H54 (cell line): ENCODE data around the gene PTPRG.
A peak's percentile ranks its signal among the peaks of the same experiment; 100 is the strongest.

ENCODE experiments used
- DNase-seq: peaks from one replicate; pipeline ENCODE4 v3.0.0; 2011; ENCODE audit warnings: low spot score, mixed read lengths; ENCODE audit not compliant: insufficient read length
- FAIRE-seq: peaks from 3 replicates; lab custom pipeline; 2011; peaks lifted over from hg19 to GRCh38; lab: Jason Lieb, UNC
- POLR2A ChIP-seq: IDR thresholded peaks from 2 replicates; pipeline ENCODE4 v1.6.1; 2011; ENCODE audit warnings: low read depth, mild to moderate bottlenecking, low read length

The PTPRG gene

DNA sequence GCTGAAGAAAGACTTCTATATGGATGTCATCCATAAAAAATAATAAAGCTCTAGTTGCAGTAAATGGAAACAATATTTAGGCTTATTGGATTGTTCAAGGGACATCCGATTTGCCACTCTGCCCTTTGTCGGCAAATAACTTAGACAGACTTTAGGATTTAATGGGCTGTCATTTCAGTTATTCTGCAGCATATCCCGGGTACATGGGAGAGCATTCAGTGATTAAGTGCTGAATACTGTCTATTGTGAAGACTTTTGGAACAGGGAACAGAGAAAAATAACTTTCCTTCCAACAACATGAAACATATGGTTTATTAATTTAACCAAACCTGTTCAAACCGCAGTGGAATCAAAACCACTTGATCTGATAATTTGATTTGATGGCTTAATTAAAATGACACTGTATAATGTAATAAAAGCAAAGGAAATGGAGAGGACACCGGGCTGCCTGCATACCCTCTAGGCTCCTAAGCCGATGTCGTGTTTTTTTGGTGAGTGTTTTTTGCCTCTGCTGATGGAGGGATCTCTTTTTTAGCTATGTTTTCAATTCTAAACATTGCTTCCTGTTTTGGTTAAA lies 612.7 kb downstream of the PTPRG start:
- no peak for DNase-seq
- no peak for FAIRE-seq
- TF ChIP-seq POLR2A = no peak

DNA sequence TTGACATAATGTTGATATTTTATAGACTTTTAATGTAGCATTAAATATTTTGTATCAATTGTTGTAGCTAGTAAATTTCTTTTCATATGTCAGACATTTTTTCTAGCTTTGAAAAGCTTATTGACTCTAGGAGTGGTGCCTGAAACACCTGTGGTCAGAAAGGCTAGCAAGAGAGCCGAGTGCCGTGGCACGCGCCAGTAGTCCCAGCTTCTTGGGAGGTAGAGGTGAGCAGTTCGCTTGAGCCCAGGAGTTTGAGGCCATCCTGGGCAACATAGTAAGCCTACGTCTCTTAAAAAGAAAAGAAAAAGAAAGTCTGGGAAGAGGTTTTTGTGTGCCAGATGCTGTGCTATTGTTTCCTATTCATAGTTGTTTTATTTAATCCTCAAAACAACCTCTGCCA lies 613.8 kb downstream of the PTPRG start:
- DNase-seq (no peak), FAIRE-seq (no peak)
- TF ChIP-seq POLR2A = no peak

DNA sequence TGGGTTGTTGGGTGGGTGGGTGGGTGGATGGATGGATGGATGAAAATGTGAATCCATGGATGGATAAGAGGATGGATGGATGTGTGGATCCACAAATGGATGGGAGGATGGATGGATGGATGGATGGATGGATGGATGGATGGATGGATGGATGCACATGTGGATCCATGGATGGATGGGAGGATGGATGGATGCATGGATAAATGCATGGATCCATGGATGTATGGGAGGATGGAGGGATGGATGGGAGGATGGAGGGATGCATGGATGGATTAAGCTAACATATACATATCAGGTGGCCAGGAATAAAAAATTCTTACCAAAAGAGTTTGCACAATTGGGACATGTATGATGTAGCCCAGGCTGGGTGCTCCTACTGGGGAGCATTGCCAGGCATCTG lies 616.7 kb downstream of the PTPRG start:
- FAIRE-seq (no peak), DNase-seq (no peak)
- no peak for TF ChIP-seq POLR2A

DNA sequence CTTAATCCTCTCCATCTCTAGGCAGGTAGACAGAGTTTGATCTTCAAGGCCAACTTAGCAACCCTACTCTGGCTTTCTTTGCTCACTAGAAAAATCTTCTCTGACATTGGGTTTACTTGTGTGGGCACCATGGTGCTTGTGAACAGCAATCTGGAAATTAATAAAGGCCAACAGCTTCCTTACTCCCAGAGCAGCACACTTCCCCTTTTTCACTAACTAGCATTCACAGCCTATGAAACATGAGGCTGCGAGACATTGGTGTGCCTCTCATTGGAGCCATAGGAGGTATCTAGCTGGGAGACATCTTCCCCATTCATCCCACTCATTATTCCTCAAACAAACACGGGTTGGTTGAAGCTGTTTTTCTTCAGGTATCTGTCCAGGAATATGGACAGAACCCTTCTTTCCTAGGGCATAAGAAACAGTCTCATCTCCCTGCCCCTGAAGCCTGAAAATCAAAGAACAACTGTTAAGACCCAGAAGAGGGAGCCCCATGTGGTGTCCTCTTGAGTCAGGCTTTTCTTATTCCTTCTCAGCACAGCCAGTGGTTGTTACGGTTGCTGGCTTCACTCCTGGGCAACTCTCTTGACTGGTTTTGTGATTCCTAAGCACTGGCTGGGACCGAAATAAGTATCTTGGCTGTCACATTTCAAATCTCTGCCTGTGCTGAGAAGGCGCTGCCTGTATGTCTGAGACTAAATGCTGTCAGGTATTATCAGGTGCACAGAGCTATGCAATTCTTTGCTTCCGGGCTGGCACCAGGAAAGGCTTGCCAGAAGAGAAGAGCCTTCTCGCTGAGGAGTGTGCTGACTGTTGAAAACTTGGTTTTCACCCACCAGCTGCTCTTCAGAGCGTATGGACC lies 617.6 kb downstream of the PTPRG start:
- FAIRE-seq = no peak
- DNase-seq = no peak
- no peak for TF ChIP-seq POLR2A

DNA sequence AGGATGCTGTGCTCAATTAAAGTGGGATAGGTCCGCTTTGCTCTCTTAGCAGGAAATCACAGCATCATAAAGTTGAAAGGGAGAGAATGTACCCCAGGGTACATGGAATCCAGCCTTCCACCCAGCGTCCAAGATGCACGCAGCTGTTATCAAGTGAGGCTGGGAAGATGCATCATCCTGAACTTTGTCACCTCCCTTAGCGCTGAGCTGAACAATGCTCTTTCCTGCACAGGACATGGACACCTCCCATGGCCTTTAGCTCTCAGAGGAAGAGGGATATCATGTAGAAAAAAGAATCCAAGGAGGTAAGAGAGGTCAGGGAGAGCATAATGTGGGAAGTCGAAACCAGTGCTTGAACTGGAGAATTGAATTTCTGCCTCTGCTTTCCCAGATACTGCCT lies 619.1 kb downstream of the PTPRG start:
- no peak for TF ChIP-seq POLR2A
- FAIRE-seq = no peak
- DNase-seq = no peak

DNA sequence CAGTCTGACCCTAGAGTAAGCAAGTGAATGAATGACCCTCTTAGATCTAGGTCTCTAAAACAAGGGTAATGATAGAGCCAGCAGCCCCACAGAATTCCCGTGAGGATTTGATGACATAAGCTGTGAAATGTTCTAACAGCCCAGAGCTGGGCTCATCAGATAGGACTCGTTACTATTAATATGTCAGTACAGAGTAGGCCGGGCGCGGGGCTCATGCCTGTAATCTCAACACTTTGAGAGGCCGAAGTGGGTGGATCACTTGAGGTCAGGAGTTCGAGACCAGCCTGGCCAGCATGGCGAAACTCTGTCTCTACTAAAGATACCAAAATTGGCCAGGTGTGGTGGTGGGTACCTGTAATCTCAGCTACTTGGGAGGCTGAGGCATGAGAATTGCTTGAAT lies 621.7 kb downstream of the PTPRG start:
- DNase-seq (no peak), FAIRE-seq (no peak)

DNA sequence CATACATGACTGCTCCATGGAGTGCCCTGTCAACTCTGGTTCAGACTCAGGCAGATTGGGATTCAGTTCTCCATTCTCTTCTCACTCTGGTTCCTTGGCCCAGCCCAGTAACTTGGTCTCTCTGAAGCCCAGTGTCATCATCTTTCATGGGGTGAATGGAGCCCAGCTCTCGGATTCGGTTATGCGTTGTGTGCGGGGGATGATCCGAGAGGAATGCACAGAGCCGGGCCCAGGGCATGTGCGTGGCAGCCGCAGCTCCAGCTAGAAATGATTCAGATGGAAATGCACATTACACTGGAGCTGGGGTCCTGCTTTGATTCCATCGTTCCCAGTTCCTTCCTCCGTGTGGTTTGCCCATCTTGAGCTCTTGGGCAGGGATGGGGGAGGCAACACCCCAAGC lies 622.6 kb downstream of the PTPRG start:
- DNase-seq (no peak), FAIRE-seq (no peak)
- no peak for TF ChIP-seq POLR2A

More for the DNA sequence above, 621.7 kb downstream of the PTPRG start:
- TF ChIP-seq POLR2A = no peak

DNA sequence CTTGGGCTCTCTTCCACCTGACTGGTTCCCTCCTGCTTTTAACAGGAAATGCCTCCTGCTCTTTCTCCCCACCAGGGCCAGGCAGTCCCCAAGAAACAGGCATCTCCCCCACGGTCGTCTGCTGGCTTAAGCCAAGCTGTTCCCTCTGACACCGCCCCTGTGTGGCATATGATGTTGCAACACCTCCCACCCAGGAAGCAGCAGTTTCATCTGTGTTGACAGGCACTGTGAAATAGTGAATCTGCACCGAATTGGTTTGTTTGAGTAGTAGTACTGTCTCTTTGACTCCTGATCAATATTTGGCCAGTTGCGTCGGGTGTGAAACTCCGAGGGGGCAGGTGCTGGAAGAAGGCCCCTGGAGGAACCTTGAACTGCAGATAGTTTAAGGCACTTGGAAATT lies 623.2 kb downstream of the PTPRG start:
- no peak for TF ChIP-seq POLR2A
- no peak for FAIRE-seq
- no peak for DNase-seq

DNA sequence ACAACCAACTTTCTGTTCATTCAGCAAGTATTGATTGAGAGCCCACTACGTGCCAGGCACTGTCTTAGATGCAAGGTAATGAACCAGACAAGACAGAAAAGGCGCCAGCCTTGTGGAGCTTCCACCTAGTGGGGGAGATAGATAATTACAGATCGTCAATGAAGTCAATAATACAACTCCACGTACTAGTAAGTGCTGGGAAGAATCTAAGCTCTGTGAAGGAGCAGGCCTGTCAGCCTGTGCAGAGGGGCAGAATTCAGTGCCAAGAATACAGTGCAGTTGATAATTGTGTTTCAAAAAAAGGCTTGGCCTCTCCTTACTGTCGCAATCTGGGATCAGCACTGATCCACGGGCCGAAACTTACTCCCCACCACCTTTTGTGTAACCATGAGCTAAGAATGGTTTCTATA lies 625.7 kb downstream of the PTPRG start:
- no peak for TF ChIP-seq POLR2A
- no peak for FAIRE-seq
- DNase-seq = no peak

DNA sequence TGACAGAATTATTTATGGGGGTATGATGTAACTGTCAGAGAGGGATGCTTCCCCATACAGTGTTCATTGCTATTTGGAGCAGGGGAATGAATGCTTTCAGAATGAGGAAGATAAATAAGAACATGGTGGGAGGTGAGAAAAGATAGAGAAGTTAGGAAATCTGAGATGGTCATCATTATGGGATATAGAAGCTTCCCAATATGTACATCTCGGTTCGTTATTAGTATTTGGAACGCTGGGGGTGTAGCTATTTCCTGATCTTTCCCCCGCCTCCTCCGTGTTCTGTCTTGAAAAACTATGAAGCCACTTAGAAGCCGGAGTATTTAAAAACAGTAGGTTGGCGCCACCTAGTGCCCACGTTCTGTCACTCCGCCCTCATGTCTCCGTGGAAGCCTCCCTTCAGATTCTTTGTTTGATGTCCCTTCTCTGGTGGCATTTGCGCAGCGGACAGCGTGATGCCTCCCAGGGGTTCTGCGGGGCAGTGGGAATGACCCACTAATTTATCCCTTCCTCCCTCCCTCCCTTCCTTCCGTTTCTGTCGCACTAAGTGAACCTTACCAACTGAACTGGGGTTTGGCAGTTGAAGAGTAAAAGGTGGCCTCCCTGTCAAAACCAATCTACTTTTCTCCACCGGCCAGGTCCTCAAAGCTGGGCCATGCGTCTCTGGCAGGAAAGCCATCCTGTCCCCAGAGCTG lies 627.5 kb downstream of the PTPRG start:
- TF ChIP-seq POLR2A = no peak
- peak; percentile 87 for FAIRE-seq
- DNase-seq = peak; percentile 62

DNA sequence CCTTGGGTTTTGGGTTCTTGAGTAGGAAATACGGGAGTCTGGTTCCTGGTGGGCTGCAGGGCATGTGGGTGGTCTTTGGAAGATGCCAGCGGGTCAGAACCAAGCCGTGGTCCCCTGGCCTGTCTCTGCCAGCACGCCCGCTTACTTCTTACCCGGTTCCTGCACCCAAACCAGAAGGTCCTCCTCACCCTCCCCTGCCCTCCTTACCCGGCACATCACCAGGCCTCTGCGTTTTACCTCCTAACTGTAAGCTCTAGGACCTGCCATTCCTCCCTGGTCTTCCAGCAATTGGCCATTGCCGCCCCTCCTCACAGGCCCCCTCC lies 628.0 kb downstream of the PTPRG start:
- no peak for FAIRE-seq

DNA sequence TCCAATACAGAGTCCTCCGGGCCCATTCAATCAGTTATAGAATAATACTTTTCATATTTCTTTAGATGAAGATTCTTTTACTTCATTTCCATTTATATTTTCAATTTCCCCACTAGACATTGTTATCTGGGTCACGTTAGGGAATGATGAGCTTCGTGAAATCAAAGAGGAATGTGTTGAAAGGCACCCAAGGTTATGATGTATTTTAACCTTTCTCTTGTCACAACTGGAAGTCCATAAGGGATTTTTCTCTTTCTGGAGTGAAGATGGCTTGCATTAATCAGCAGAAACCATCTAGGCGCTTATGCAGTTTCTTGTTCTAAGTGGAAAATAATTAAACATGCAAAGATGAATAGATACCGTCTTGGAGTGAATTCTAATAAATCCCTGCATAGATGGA lies 631.5 kb downstream of the PTPRG start:
- DNase-seq (no peak), FAIRE-seq (no peak)
- TF ChIP-seq POLR2A = no peak

More for the DNA sequence above, 628.0 kb downstream of the PTPRG start:
- no peak for TF ChIP-seq POLR2A
- no peak for DNase-seq

DNA sequence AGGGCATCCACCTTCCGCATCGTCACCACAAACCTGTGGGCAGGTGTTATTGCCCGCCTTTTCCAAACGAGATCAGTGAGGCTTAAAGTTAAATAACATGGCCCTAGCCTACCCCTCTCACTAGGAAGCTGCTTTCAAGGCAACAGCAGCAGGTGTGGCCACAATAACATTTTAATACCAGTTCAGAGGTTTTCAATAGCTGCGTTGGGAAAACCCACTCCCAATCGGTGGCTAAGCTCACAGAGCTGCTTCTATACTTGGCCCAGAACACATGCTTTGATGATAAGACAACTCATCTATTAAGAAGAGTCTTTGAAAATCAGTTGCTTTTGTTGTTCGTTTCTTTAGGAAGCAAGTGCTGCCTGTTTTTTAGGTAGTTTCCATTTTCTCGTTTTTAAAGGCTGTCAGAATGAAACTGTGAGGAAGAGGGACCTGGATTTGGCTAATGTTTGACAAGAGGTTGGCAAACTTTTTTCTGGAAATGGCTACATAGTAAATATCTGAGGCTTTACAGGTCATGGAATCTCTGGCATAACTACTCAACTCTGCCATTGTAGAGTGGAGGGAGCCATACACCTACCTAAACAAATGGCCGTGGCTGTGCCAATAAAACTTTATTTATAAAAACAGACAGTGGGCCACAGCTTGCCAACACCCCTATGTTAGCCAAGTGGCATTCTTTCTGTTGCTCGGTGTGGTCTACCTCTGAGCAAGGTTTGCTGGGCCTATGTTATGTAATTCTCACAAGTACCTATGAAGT lies 632.4 kb downstream of the PTPRG start:
- no peak for TF ChIP-seq POLR2A
- DNase-seq (no peak), FAIRE-seq (no peak)
